ENCODE data around the gene UBN2.

DNA sequence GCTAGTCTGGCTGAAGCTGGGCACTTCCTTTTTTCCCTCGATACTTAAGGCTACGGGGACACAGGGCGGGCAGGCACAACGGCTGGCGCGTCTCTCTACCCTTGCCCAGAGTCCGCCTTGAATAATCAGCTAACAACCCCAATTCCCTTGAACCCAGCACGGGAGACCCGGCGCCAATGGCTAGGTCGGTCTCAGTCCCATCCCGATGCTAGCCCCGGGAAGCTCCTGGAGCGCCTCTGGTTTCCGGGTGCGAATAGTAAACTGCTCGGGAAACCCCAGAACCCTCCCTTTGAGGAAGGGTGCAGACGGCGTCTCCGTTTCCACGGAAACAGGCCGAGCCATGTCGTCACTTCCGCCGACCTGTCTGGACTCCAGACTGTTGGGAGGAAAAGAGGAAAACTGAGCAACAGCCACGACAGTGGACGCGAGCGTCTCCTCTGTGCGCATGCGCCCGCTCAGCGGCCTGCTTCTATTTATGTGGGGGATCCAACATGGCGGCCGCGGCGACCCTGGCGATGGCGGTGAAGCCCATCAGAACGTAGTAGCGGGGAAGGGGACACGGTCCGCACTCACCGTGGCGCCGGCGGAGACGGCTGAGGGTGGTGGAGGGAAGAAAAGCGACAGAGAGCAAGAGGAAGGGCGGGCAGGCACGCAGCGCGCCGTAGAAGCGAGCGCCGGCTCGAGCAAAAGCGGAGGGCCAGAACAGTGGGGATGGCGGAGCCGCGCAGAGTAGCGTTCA lies at the start of gene UBN2:
- TF ChIP-seq CTCF (IDR thresholded peaks at IDR 0.05): peak in 1 of 4 experiments; percentile 11
- peak; percentile 90 for TF ChIP-seq POLR2A (IDR thresholded peaks at IDR 0.05)

All from prostate gland (tissue), 2 donors.